ENCODE data around the gene CCT2.
"Not testable (repeated sequence)": the region's sequence is repeated elsewhere in the genome, so short reads cannot be mapped to it uniquely, and the experiment has no call there.

CCT2 gene

DNA sequence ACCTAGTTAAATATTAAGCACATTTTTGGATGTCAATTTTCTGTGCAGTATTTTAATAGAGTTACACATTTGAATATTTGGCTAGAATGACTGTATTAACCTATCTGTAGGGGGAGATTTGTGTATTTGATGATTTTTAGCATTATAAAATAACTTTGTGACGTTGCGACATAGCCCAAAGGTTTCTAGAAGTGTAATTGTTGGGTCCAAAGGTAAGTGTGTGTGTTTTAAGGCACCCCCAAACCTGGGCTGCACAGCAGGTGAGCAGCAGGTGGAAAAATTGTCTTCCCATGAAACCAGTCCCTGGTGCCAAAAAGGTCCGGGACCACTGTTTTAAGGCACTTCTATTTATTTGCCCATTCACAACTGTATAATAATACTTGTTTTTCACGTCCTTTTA, 3.3 kb downstream of the CCT2 start:
- DNase-seq (ENCODE audit: low read depth in 2 of 2), result no peak

DNA sequence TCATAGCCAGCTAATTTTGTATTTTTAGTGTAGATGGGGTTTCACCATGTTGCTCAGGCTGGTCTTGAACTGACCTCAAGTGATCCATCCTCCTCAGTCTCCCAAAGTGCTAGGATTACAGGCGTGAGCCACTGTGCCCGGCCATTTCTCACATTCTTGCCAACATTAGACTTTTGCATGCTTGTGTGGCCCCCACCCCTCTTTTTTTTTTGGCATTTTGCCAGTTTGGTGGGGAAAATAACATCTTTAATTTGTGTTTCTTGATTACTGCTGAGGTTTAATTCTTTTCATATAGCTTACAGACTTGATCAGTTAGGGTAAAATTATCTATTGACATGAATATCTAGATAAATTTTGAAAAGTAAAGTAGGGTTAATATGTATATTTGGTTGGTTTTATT, 3.8 kb downstream of the CCT2 start:
- DNase-seq (ENCODE audit: low read depth in 2 of 2), result no peak

GRCh38 chr12:69595689-69596088, 10.4 kb downstream of the CCT2 start:
- DNase-seq (ENCODE audit: low read depth in 2 of 2), result no peak

- DNase-seq (ENCODE audit: low read depth in 2 of 2), result no peak
Observed at GRCh38 chr12:69598174-69598753, 13.0 kb downstream of the CCT2 start.

DNA sequence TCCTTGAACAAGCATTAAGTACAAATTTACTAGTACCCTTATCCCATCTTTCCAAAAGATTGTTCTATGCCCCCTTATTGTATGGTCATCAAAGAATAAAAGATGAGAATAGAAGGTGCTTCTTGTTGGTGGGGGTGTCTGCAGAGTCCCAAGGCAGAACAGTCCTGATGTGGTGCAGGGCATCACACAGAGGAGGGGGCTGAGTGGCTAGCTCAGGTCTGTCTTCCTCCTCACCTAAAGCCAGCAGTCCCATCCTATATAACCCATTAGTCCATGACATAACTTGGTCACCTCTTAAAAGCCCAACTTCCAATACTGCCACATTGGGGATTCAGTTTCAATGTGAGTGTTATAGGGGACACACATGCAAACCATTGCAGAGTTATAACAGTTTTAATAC, 15.5 kb downstream of the CCT2 start:
- DNase-seq (ENCODE audit: low read depth in 2 of 2), result no peak

DNA sequence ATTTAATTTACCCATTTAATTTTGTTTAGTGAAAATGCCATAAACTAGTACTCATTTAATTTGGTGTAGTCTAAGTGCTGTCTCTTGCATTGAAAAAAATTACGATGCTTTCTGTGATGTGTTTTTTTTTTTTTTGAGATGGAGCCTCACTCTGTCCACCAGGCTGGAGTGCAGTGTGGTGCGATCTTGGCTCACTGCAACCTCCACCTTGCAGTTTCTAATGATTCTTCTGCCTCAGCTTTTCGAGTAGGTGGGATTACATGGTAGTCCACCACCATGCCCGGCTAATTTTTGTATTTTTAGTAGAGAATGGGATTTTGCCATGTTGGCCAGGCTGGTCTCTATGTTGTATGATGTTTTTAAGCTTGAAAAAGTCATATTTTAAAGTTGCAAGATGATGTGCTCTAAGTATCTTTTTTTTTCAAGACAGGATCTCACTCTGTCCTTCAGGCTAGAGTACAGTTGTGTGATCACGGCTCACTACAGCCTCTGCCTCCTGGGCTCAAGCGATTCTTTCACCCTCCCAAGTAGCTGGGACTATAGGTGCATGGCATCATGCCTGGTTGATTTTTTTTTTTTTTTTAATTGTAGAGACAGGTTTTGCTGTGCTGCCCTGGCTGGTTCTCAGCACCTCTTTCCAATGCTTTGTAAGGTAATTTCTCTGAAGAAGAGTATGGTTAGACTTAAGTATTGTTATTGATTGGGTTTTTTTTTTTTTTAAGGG, 16.9 kb downstream of the CCT2 start:
- no peak for DNase-seq (ENCODE audit: low read depth in 2 of 2)

DNA sequence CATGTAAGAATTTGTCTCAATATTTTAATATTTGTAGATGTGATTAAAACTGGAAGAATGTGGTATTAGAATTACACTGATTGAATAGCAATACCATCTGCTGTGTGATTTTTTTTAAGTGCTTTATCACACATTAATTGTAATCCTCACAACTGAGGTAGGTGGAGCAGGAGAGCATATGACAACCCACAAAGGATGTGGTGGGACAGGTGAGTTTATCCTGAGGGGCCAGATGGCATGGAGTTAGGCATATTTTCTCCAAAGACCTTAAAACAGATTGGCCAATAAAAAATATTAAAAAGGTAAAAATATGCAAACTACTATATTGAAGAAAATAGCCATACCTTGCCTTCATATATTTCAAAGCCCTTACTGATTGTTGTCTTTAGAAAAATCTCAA, 17.7 kb downstream of the CCT2 start:
- no peak for DNase-seq (ENCODE audit: low read depth in 2 of 2)

GRCh38 chr12:69603556-69603955, 18.3 kb downstream of the CCT2 start:
- DNase-seq (ENCODE audit: low read depth in 2 of 2), result not testable (repeated sequence)

GRCh38 chr12:69604275-69604674, 19.0 kb downstream of the CCT2 start:
- not testable (repeated sequence) for DNase-seq (ENCODE audit: low read depth in 2 of 2)

DNA sequence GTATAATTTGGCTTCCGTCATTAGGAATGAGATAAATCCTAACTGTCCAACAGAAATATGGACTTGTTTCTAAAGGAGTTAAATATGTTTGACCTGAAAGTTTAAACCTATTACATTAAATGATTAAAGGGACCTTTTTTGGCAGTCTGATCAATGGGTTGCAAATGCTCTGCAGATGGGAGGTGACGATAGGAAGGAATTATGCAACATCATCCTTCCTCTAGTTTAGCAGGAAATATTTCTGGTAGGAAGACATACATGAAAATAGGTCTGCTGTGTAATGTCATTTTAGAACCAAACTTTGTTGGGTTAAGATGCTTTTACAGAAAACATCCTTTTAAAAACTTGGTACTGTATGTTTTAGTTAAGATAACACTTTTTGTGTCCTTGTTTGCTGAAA, 22.9 kb downstream of the CCT2 start:
- no peak for DNase-seq (ENCODE audit: low read depth in 2 of 2)

DNA sequence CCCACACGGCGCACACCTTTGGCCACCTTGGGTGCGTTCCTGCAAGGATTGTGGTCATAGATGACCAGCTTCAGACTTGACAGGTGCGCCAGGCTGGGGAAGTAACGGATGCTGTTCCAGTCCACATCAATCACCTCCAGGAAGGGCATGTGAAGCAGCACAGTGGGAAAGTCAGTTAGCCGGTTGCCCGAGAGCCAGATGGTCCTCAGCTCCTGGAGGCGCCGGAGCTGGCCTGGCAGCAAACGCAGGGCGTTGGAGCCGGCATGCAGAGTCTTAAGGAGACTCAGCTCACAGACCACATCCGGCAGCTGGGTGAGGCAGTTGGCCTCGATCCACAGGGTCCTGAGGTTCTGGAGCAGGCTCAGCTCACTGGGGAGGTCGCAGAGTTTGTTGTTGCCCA, 24.9 kb downstream of the CCT2 start:
- DNase-seq (ENCODE audit: low read depth in 2 of 2), result no peak

DNA sequence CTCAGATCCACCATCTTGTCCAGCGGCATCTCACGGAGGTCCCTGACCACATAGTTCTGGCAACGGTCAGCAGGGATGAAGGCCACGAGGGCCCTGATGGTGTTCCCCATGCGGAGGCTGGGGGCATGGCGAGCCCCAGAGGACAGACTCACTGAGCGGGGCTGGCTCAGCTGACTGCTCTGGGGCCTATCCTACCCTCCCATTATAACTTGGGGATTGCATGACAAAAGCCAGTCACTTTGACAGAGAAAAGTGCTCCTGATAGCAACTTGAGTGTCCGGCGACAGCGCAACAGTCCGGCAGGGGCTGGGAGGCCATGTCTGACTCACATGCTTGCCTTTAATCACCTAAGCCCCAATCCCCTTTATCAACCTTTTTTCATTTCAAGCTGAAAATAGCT, 25.5 kb downstream of the CCT2 start, which contains the start of gene LRRC10:
Gene LRRC10, minus strand, starts transcription at position 179 of the 400 bp plus-strand sequence. Its CDS starts 69 bp downstream, at position 110.
- no peak for DNase-seq (ENCODE audit: low read depth in 2 of 2)

DNA sequence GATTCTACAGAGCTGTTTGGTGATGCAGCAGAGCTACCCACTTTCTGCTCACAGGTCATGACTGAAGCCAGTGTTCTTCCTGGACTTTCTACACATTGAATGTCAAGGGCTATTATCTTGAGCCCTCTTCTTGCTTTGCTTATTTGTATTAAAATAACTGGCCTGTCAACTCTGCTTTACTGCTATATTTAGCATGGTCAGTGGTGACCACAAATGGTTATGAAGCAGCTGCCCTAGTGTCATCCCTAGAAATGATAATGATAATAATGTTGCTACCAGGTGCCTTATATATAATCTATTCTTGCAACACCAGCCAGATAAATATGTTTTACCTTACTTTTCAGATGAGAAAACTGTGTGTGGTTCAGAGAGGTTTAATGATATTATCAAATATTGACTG, 28.1 kb downstream of the CCT2 start:
- no peak for DNase-seq (ENCODE audit: low read depth in 2 of 2)

DNA sequence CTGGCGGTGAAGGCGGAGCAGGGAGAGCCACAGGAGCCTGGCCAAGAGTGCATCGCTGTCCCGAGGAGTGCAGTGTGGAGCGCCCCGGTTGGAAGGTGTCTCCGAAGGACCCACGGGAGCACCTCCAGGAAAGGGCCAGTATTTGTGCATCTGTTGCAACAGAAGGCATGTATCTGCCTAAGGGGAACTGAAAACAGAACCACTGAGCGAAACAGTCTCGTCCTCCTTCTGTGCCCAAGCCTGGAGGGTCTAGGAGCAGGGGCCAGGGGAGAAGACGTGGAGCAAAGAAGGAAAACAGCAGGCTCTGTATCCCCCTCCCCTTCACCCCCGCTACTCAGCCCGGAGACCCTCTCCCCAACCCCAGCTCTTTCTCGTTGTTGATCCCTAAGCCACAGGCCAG, 30.8 kb downstream of the CCT2 start:
- DNase-seq (ENCODE audit: low read depth in 2 of 2), result no peak

DNA sequence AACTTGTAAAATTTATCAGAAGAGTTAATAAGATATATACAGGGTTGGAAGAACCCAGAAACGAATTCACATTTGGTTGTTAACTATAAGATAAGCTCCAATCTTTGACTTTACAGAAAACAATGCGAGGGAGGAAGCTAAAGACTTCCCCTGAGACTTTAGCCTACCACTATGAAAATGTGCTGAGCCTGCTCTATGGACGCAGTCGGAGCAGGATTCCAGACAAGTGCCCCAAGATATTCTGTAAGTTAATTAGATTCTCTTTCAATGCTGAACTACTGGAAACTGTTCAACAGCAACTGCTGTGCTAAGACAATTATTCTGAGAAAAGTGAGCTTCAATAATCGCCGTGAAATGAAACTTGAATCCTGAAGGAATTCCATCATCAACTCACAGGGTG, 33.8 kb downstream of the CCT2 start:
- no peak for DNase-seq (ENCODE audit: low read depth in 2 of 2)

GRCh38 chr12:69620077-69620476, 34.8 kb downstream of the CCT2 start:
- DNase-seq (ENCODE audit: low read depth in 2 of 2), result no peak

DNA sequence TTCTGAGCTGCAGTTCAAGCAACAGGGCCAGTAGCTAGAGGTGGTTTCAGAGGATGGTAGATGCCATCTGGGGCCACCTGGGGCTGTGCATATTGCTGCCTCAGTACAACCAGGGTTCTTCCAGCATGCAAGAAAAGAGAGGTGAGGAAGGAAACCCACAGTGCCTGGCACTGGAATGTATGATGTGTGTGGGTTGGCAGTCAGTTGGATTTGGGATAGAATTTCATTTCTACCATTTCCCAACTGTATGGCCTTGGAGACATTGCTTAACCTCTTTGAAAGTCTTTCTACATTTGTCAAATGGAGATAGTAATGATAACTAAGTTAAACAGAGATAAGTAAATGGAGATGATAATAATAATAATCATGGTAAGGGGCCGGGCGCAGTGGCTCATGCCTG, 35.7 kb downstream of the CCT2 start:
- DNase-seq (ENCODE audit: low read depth in 2 of 2), result no peak

- no peak for DNase-seq (ENCODE audit: low read depth in 2 of 2)
Observed at GRCh38 chr12:69621551-69621950, 36.3 kb downstream of the CCT2 start.

DNA sequence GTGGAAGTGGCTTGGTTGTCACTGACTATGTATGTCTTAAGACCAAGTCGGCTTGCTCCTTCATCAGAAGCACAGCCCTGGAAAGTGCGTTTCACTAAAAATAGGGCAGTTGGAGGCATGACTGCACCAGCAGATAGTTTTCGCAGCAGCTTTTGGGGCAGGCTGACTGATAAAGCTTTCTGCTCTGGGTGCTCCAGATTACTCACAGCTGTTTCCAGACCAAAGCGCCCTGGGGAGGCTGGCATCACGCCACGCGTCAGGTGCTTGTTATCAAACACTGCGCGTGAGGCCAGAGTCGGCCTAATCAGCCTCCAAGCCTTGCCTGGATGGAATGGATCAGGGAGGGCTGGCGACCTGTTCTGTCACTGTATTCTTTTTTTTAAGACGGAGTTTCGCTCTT, 38.7 kb downstream of the CCT2 start:
- DNase-seq (ENCODE audit: low read depth in 2 of 2), result no peak

DNA sequence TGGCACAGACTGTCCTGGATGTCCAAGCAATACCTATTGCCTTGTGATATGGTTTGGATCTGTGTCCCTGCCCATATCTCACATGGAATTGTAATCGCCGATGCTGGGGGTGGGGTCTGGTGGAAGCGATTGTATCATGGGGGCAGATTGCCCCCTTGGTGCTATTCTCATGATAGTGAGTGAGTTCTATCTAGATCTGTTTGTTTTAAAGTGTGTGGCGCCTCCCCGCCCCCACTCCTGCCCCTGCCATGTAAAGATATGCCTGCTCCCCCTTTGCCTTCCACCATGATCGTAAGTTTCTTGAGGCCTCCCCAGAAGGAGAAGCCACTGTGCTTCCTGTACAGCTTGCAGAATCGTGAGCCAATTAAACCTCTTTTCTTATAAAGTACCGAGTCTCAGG, 42.2 kb downstream of the CCT2 start:
- no peak for DNase-seq (ENCODE audit: low read depth in 2 of 2)

DNA sequence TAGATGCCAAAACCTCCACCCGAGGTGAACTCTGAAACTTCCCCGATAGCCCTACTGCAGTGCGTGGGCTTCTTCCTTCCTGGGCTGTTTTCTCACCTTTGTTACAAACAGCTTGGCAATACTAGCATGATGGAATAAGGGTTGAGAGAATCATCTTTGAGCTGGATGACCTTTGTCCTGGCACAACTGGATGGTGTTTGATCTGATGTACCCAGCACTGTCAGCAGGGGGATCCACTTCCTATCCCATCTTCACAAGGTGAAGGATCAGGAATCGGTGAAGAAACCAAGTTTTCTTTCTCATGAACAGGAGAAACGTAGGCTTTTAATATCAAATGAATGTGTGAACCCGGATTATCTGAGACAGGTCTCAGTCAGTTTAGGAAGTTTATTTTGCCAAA, 44.9 kb downstream of the CCT2 start:
- DNase-seq (ENCODE audit: low read depth in 2 of 2), result no peak

DNA sequence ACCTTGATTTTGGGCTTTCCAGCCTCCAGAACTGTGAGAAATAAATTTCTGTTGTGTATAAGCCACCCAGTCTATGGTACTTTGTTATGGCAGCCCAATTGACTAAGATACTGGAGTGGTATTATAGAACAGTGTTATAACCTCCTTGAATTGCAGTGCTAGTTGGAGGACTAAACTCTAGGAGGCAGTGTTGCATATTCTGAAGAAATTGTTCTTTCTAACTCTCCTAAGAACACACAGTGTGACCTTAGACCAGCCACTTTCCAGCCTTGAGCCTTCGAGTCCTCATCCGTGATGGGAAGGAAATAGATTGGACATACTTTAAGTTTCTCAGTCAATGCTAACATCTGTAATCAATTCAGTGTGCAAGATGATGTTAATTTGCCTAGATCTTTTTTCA, 47.8 kb downstream of the CCT2 start:
- no peak for DNase-seq (ENCODE audit: low read depth in 2 of 2)

DNA sequence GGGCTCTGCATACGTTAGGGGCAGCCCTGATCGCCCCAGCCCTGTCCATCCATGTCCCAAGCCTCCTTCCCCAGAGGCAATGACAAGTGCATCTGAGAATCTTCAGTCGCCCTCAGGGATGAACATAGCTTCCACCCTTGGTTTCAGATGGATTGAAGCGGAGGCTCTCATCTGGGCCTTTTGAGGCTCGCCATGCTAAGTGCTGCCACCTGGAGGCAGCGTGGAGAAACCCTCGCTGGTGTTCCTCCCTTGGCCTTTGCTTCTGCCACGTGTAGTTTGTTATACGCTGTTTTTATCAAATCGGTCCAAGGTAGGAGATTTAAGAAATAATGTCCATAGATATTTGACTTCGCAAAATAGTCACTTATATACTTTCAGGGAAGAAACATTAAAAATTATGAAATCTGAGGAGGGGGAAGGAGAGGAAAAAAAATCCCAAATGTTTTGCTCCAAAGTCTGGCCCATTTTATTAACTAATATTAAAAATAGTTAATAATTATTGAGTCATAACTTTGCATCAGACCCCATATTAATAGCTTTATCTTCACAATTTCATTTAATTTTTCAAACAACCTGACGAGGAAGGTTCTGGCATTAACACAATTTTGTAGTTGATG, 54.2 kb downstream of the CCT2 start:
- peak; percentile 42 for DNase-seq (ENCODE audit: low read depth in 2 of 2)
